HCT116 (cell line): ENCODE measurements around the gene ATP5F1A. TPM values are rescaled to one million over a fixed set of nuclear protein-coding genes. Genes with fewer than 3 reads are reported as not detected.
"Not testable (repeated sequence)": the region's sequence is repeated elsewhere in the genome, so short reads cannot be mapped to it uniquely, and the experiment has no call there.

Experiments used
- ATAC-seq: fragments of 200-7000 bp; cut with Tn5 transposase; 2 replicates; pipeline ENCODE4 v1.9.1; 2020; ENCODE audit warnings: mild to moderate bottlenecking, moderate library complexity
- BruUV-seq: library from RNA; stranded (reverse); fragments of 400-500 nt; replicated peaks from 2 replicates; lab custom pipeline; 2021; lab: Mats Ljungman, UMichigan
- CTCF ChIA-PET: fragments of 300-600 bp; sonication (Branson Sonifier 250); formaldehyde crosslinking; loops from one replicate; lab custom pipeline; 2021; ENCODE audit warnings: antibody characterized with exemption; lab: Charles Lee
- POLR2A ChIA-PET: fragments of 300-600, 350-600 bp; sonication (Branson Sonifier 250); formaldehyde crosslinking; loops from one replicate; lab custom pipeline; 2021; ENCODE audit warnings: antibody characterized with exemption; lab: Charles Lee
- RAD21 ChIA-PET, 2 experiments: fragments of 300-600 bp; sonication (Branson Sonifier 250); formaldehyde crosslinking; loops; one replicate each; lab custom pipeline; 2023; ENCODE audit warnings: low total read pairs in 2 of 2; ENCODE audit not compliant: uncharacterized antibody in 2 of 2, unreplicated experiment in 2 of 2, low non-redundant PET in 1 of 2; lab: Charles Lee
- DNase-seq: peaks from one replicate; pipeline ENCODE4 v3.0.0-alpha.2; 2010; ENCODE audit warnings: low read depth, low spot score
- H2AFZ ChIP-seq: fragments of 200-600 bp; shearing (Covaris generic), sonication (generic); 2 replicates; pipeline ENCODE4 v1.6.1; 2017; ENCODE audit warnings: low read depth, mixed run types, mixed read lengths, antibody characterized with exemption, low read length; ENCODE audit not compliant: poor library complexity, severe bottlenecking
- H3K27ac ChIP-seq: 2 replicates; pipeline ENCODE4 v1.5.1; 2012; ENCODE audit warnings: low read depth, low read length
- H3K27me3 ChIP-seq: fragments of 200-600 bp; sonication (generic); 2 replicates; pipeline ENCODE4 v1.6.1; 2016; ENCODE audit warnings: mixed run types, low read length, mixed read lengths; ENCODE audit not compliant: insufficient read depth
- H3K36me3 ChIP-seq, 2 experiments: fragments of 200-500 bp in 1 of 2; fragments of 200-600 bp in 1 of 2; sonication (Bioruptor generic) in 1 of 2; sonication (generic) in 1 of 2; 2 replicates each; pipeline versions ENCODE4 v1.5.1 to v1.6.1; 2014 to 2016; ENCODE audit warnings: low read length in 2 of 2, inconsistent platforms in 1 of 2, mixed read lengths in 1 of 2, mixed run types in 1 of 2; ENCODE audit not compliant: insufficient read depth in 2 of 2, control insufficient read depth in 1 of 2
- H3K4me1 ChIP-seq, 2 experiments: fragments of 200-600 bp in 1 of 2; sonication (generic) in 1 of 2; 2 replicates each; pipeline versions ENCODE4 v1.5.1 to v1.6.1; 2012 to 2017; ENCODE audit warnings: low read length in 2 of 2, inconsistent platforms in 1 of 2, mild to moderate bottlenecking in 1 of 2, mixed read lengths in 1 of 2, mixed run types in 1 of 2, moderate library complexity in 1 of 2; ENCODE audit not compliant: insufficient read depth in 2 of 2, control insufficient read depth in 1 of 2
- H3K4me2 ChIP-seq: fragments of 200-600 bp; sonication (generic); 2 replicates; pipeline ENCODE4 v1.6.1; 2017; ENCODE audit warnings: mixed run types, low read length, mixed read lengths
- H3K4me3 ChIP-seq, 2 experiments: fragments of 200-600 bp in 1 of 2; sonication (generic) in 1 of 2; replicated peaks in 1 of 2; 2 replicates each; pipeline ENCODE4 v1.5.1; 2011 to 2016; ENCODE audit warnings: low read length in 2 of 2, control low read depth in 1 of 2, low read depth in 1 of 2, mild to moderate bottlenecking in 1 of 2, mixed read lengths in 1 of 2, mixed run types in 1 of 2
- H3K79me2 ChIP-seq: fragments of 200-600 bp; sonication (generic); 2 replicates; pipeline ENCODE4 v1.6.1; 2017; ENCODE audit warnings: mild to moderate bottlenecking, mixed run types, low read length, moderate library complexity, mixed read lengths; ENCODE audit not compliant: insufficient read depth
- H3K9ac ChIP-seq: fragments of 200-600 bp; sonication (generic); 2 replicates; pipeline ENCODE4 v1.6.1; 2016; ENCODE audit warnings: low read length, mixed read lengths
- H3K9me2 ChIP-seq: fragments of 200-600 bp; sonication (generic), shearing (Covaris generic); 2 replicates; pipeline ENCODE4 v1.6.1; 2017; ENCODE audit warnings: mixed run types, mild to moderate bottlenecking, moderate library complexity; ENCODE audit not compliant: insufficient read depth
- H3K9me3 ChIP-seq, 2 experiments: fragments of 200-500 bp in 1 of 2; fragments of 200-600 bp in 1 of 2; sonication (Bioruptor generic) in 1 of 2; sonication (generic) in 1 of 2; 2 replicates each; pipeline ENCODE4 v1.6.1; 2014 to 2017; ENCODE audit warnings: low read length in 2 of 2, mixed read lengths in 2 of 2, inconsistent platforms in 1 of 2, low read depth in 1 of 2, mild to moderate bottlenecking in 1 of 2, mixed run types in 1 of 2, moderate library complexity in 1 of 2; ENCODE audit not compliant: control insufficient read depth in 1 of 2, insufficient read depth in 1 of 2
- H4K20me1 ChIP-seq: fragments of 200-600 bp; sonication (generic), shearing (Covaris generic); 2 replicates; pipeline ENCODE4 v1.6.1; 2017; ENCODE audit warnings: mixed run types, mild to moderate bottlenecking, moderate library complexity; ENCODE audit not compliant: insufficient read depth
- CEBPB ChIP-seq: IDR thresholded peaks from 2 replicates; pipeline ENCODE4 v1.6.1; 2012; ENCODE audit warnings: low read depth
- EGR1 ChIP-seq: IDR thresholded peaks from 2 replicates; pipeline ENCODE4 v1.6.1; 2012; ENCODE audit warnings: low read depth
- FOSL1 ChIP-seq: IDR thresholded peaks from 2 replicates; pipeline ENCODE4 v1.6.1; 2012; ENCODE audit warnings: low read depth
- SIN3A ChIP-seq: IDR thresholded peaks from 2 replicates; pipeline ENCODE4 v1.6.1; 2012; ENCODE audit warnings: low read depth
- ZFX ChIP-seq: fragments of 450-650 bp; IDR thresholded peaks from 2 replicates; pipeline ENCODE4 v1.6.1; 2017
- intact Hi-C: fragments of 100-400 bp; cut with micrococcal nuclease; formaldehyde crosslinking; loops from 2 replicates; pipeline ENCODE4 v1.10.0; 2022
- total RNA-seq: library from RNA; stranded (reverse); gene quantifications from one replicate; pipeline ENCODE4 v1.2.1, GENCODE V29; 2021; ENCODE audit not compliant: unreplicated experiment
- TF ChIP-seq, protein P1 (sequence below): IDR thresholded peaks from 2 replicates; pipeline ENCODE4 v1.6.1; 2012
- TF ChIP-seq, protein P2 (sequence below): IDR thresholded peaks from 2 replicates; pipeline ENCODE4 v1.6.1; 2012
- TF ChIP-seq, protein P3 (sequence below): IDR thresholded peaks from 2 replicates; pipeline ENCODE4 v1.6.1; 2012; ENCODE audit warnings: low read depth

The ATP5F1A gene
- total RNA-seq, 1 experiment from 2014 or later = 563 TPM

- TF ChIP-seq CEBPB (no peak), SIN3A (no peak)
Observed at GRCh38 chr18:46048641-46049040, 49.5 kb downstream of the ATP5F1A start (continued).

DNA sequence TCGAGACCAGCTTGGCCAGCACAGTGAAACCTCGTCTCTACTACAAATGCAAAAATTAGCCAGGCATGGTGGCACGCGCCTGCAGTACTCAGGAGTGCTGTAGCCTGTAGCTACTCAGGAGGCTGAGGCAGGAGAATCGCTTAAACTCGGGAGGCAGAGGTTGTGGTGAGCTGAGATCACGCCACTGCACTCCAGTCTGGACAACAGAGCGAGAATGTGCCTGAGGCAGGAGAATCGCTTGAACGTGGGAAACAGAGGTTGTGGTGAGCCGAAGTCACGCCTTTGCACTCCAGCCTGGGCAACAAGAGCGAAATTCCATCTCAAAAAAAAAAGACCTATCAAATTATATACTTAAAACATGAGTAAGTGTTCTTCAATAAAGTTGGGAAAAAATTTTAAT lies 50.7 kb downstream of the ATP5F1A start:
- H4K20me1 ChIP-seq, H3K79me2 ChIP-seq, H3K9ac ChIP-seq, H3K27me3 ChIP-seq, H3K27ac ChIP-seq, RAD21 ChIA-PET, CTCF ChIA-PET, POLR2A ChIA-PET, H3K4me3 ChIP-seq, ATAC-seq, H3K9me2 ChIP-seq, H3K4me2 ChIP-seq, BruUV-seq, H3K9me3 ChIP-seq, intact Hi-C loops, DNase-seq, H3K36me3 ChIP-seq, H2AFZ ChIP-seq: not testable (repeated sequence)
- peaks cover 5 to 12% of the 10 kb centered on the region in 2 experiments; a peak in 3 of 4 replicates for H3K4me1 ChIP-seq

GRCh38 chr18:46046688-46047087 lies 51.4 kb downstream of the ATP5F1A start:
- CTCF ChIA-PET = no interaction called here
- POLR2A ChIA-PET = no interaction called here

More at GRCh38 chr18:46046688-46047087, 51.4 kb downstream of the ATP5F1A start:
- peaks cover 5 to 16% of the 10 kb centered on the region in 2 experiments; a peak in 3 of 4 replicates for H3K4me1 ChIP-seq
- H3K9ac ChIP-seq = no peak overlapping the region
- H3K27ac ChIP-seq = no peak overlapping the region
- no peak for ATAC-seq
- TF ChIP-seq EGR1 (no peak), ZFX (no peak), FOSL1 (no peak)
- TF ChIP-seq, protein P1, sequence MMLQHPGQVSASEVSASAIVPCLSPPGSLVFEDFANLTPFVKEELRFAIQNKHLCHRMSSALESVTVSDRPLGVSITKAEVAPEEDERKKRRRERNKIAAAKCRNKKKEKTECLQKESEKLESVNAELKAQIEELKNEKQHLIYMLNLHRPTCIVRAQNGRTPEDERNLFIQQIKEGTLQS = no peak
- TF ChIP-seq, protein P2, sequence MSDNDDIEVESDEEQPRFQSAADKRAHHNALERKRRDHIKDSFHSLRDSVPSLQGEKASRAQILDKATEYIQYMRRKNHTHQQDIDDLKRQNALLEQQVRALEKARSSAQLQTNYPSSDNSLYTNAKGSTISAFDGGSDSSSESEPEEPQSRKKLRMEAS = no peak
- TF ChIP-seq, protein P3, sequence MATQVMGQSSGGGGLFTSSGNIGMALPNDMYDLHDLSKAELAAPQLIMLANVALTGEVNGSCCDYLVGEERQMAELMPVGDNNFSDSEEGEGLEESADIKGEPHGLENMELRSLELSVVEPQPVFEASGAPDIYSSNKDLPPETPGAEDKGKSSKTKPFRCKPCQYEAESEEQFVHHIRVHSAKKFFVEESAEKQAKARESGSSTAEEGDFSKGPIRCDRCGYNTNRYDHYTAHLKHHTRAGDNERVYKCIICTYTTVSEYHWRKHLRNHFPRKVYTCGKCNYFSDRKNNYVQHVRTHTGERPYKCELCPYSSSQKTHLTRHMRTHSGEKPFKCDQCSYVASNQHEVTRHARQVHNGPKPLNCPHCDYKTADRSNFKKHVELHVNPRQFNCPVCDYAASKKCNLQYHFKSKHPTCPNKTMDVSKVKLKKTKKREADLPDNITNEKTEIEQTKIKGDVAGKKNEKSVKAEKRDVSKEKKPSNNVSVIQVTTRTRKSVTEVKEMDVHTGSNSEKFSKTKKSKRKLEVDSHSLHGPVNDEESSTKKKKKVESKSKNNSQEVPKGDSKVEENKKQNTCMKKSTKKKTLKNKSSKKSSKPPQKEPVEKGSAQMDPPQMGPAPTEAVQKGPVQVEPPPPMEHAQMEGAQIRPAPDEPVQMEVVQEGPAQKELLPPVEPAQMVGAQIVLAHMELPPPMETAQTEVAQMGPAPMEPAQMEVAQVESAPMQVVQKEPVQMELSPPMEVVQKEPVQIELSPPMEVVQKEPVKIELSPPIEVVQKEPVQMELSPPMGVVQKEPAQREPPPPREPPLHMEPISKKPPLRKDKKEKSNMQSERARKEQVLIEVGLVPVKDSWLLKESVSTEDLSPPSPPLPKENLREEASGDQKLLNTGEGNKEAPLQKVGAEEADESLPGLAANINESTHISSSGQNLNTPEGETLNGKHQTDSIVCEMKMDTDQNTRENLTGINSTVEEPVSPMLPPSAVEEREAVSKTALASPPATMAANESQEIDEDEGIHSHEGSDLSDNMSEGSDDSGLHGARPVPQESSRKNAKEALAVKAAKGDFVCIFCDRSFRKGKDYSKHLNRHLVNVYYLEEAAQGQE = no peak
- TF ChIP-seq, all 23 proteins: peak for 0
- no peaks in the 10 kb centered on the region for H3K9me2 ChIP-seq
- RAD21 ChIA-PET = no interaction called here
- no peaks in the 10 kb centered on the region for H3K36me3 ChIP-seq
- H3K27me3 ChIP-seq = no peaks in the 10 kb centered on the region
- no TSS peak for BruUV-seq
- H3K4me3 ChIP-seq = no peak overlapping the region
- no peaks in the 10 kb centered on the region; the same call in 1 of the 2 replicates for H3K79me2 ChIP-seq
- intact Hi-C loops = no loop called here
- H2AFZ ChIP-seq = no peak overlapping the region
- H3K4me2 ChIP-seq = no peak overlapping the region
- DNase-seq = no peak
- H4K20me1 ChIP-seq = 0 out of 2 replicates have a peak, but pooled peaks cover 3% of the 10 kb centered on the region
- no peaks in the 10 kb centered on the region for H3K9me3 ChIP-seq
